Activated T-helper 1 cell treated with anti-CD3 and anti-CD28 coated beads, Interleukin-12 subunit alpha, Interleukin-12 subunit beta, Interleukin-2, Interleukin-4 antibody, amounts not matched to agents 30 ng/mL and 10 ng/mL and 1 ng/mL, durations not matched to agents 14 hours and 24 hours and 36 hours (primary cell): ENCODE results near the gene STRN3. TPM values are rescaled to one million over a fixed set of nuclear protein-coding genes. Genes with fewer than 3 reads are reported as not detected.
"Not testable (repeated sequence)": the region's sequence is repeated elsewhere in the genome, so short reads cannot be mapped to it uniquely, and the experiment has no call there.

ENCODE experiments used
- DNase-seq: peaks from one replicate; pipeline ENCODE4 v3.0.0; 2021; ENCODE audit warnings: low spot score
- H3K27ac Mint-ChIP-seq: one replicate; pipeline ENCODE4 v1.8.0; 2021; ENCODE audit warnings: mild to moderate bottlenecking, mixed read lengths
- H3K27me3 Mint-ChIP-seq: one replicate; pipeline ENCODE4 v1.8.0; 2022; ENCODE audit warnings: mild to moderate bottlenecking, moderate library complexity, mixed read lengths; ENCODE audit not compliant: insufficient read depth
- H3K36me3 Mint-ChIP-seq: one replicate; pipeline ENCODE4 v1.8.0; 2021; ENCODE audit warnings: low read depth, mixed read lengths
- H3K4me1 Mint-ChIP-seq: one replicate; pipeline ENCODE4 v1.8.0; 2021; ENCODE audit warnings: low read depth, mixed read lengths
- H3K4me3 Mint-ChIP-seq: one replicate; pipeline ENCODE4 v1.8.0; 2021; ENCODE audit warnings: mild to moderate bottlenecking, moderate library complexity, mixed read lengths
- H3K9me3 Mint-ChIP-seq: one replicate; pipeline ENCODE4 v1.8.0; 2021; ENCODE audit warnings: mixed read lengths
- intact Hi-C: fragments of 100-400 bp; cut with micrococcal nuclease; formaldehyde crosslinking; loops from one replicate; pipeline ENCODE4 v1.15.1; 2024
- total RNA-seq: library from RNA; stranded (reverse); gene quantifications from 2 replicates; pipeline ENCODE4 v1.2.3, GENCODE V29; 2022

Gene STRN3, protein sequence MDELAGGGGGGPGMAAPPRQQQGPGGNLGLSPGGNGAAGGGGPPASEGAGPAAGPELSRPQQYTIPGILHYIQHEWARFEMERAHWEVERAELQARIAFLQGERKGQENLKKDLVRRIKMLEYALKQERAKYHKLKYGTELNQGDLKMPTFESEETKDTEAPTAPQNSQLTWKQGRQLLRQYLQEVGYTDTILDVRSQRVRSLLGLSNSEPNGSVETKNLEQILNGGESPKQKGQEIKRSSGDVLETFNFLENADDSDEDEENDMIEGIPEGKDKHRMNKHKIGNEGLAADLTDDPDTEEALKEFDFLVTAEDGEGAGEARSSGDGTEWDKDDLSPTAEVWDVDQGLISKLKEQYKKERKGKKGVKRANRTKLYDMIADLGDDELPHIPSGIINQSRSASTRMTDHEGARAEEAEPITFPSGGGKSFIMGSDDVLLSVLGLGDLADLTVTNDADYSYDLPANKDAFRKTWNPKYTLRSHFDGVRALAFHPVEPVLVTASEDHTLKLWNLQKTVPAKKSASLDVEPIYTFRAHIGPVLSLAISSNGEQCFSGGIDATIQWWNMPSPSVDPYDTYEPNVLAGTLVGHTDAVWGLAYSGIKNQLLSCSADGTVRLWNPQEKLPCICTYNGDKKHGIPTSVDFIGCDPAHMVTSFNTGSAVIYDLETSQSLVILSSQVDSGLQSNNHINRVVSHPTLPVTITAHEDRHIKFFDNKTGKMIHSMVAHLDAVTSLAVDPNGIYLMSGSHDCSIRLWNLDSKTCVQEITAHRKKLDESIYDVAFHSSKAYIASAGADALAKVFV
- total RNA-seq: 25.9 and 31.3 TPM in 2 replicates

DNA sequence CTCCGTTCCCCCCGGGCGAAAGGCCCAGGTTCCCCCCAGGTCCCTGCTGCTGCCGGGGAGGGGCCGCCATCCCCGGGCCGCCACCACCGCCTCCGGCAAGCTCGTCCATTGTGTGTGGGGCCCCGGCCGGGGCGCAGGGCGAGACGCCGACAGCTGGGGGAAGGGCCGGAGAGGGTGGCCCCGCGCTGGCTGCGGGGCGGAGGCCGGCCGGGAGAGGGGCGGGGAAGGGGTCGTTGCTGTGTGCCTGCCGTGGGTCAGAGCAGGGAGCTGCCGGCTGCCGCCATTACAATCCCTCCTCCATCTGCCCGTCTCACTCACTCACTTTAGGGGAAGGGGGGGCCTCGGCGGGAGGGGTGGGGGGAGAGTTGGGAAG is at the start of gene STRN3:
Gene STRN3 (minus strand): TSS at position 303 of the 373 bp plus-strand sequence. CDS start 194 bp downstream, at position 109.
- H3K27me3 Mint-ChIP-seq: no peaks in the 10 kb centered on the region
- DNase-seq: no peak
- intact Hi-C loops: loop anchor here (1.0 to 10.0 kb wide), 13 partner anchors 21 to 1231 kb away; partner anchors contain the start of genes ARHGAP5, DTD2, G2E3 and HEATR5A
- no peaks in the 10 kb centered on the region for H3K9me3 Mint-ChIP-seq
- H3K4me3 Mint-ChIP-seq: peak within 1 kb of the TSS; percentile 99
- peak within 1 kb of the TSS; percentile 96 for H3K27ac Mint-ChIP-seq
- peaks cover 12% of the 10 kb centered on the region for H3K36me3 Mint-ChIP-seq
- peaks cover 55% of the 10 kb centered on the region for H3K4me1 Mint-ChIP-seq

DNA sequence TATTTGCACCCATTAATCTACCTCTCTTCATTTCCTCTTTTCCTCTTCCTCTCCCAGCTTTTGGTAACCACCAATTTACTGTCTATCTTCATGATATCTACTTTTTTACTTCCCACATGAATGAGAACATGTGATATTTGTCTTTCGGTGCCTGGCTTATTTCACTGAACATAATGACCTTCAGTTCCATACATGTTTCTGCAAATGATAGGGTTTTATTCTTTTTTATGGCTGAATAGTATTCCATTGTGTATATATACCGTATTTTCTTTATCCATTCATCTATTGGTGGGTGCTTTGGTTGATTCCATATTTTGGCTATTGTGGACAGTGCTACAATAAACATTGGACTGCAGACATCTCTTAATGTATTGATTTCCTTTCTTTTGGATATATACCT is 49.0 kb upstream of the STRN3 start:
- no peak overlapping the region for H3K4me3 Mint-ChIP-seq
- H3K27me3 Mint-ChIP-seq: no peaks in the 10 kb centered on the region
- peaks cover 4% of the 10 kb centered on the region for H3K36me3 Mint-ChIP-seq
- no peak overlapping the region for H3K27ac Mint-ChIP-seq
- DNase-seq: no peak
- no peaks in the 10 kb centered on the region for H3K4me1 Mint-ChIP-seq
- peaks cover 6% of the 10 kb centered on the region for H3K9me3 Mint-ChIP-seq
- intact Hi-C loops: no loop called here

DNA sequence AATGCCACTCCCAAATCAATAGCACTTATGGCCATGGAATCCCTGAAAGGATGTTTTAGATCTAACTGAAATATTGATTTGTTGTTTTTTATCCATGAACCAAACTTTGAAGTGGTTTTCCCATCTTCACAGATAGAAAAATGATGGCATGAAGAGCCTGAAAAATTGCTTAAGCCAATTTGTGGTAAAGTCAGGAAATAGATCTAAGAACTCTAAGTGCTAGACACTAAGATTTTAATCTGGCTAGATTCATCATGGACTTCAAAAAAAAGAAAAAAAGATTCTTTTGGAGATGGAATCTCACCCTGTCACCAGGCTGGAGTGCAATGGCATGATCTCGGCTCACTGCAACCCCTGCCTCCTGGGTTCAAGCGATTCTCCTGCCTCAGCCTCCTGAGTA is 45.0 kb upstream of the STRN3 start:
- no peaks in the 10 kb centered on the region for H3K27me3 Mint-ChIP-seq
- no peak for DNase-seq
- intact Hi-C loops: no loop called here
- H3K36me3 Mint-ChIP-seq: peaks cover 4% of the 10 kb centered on the region
- no peak overlapping the region for H3K27ac Mint-ChIP-seq
- H3K4me1 Mint-ChIP-seq: no peaks in the 10 kb centered on the region
- peaks cover 6% of the 10 kb centered on the region for H3K9me3 Mint-ChIP-seq
- no peak overlapping the region for H3K4me3 Mint-ChIP-seq

DNA sequence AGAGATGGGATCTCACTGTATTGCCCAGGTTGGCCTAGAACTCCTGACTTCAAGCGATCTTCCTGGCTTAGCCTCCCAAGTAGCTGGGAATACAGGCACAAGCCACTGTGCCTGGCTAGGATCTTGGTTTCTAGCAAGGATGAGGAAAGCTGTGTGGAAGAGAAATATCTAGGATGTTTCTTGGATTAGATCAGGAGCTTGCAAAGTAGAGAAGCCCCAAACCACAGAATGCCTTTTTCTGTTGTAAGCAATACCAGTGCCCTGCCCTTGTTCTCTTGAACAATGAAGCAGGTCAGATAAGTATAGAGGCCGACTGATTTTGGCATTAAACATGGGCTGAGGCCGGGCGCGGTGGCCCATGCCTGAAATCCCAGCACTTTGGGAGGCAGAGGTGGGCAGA is 44.3 kb upstream of the STRN3 start:
- intact Hi-C loops: no loop called here
- H3K4me1 Mint-ChIP-seq: no peaks in the 10 kb centered on the region
- DNase-seq: no peak
- H3K27me3 Mint-ChIP-seq: no peaks in the 10 kb centered on the region
- H3K36me3 Mint-ChIP-seq: peaks cover 4% of the 10 kb centered on the region
- no peak overlapping the region for H3K4me3 Mint-ChIP-seq
- no peak overlapping the region for H3K27ac Mint-ChIP-seq
- H3K9me3 Mint-ChIP-seq: peaks cover 5% of the 10 kb centered on the region

DNA sequence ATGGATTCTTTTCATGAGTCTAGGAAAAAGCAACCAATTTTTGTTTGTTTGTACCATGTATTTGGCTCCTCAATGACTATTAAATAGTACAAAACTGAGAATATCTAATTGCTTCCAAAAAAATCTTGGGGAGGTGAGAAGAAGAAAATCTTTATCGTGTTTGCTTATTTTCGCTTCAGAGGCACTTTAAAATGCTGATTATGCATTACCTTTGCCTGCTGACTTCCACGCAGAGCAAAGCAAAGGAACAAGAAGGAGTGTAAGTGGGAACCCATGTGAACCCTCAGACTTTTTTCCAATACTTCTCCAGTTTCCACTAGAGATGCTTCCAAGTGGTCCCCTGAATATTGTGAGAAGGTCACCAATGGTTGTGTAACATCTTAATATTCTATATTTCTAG is 43.2 kb upstream of the STRN3 start:
- H3K9me3 Mint-ChIP-seq: no peaks in the 10 kb centered on the region
- DNase-seq: no peak
- H3K4me3 Mint-ChIP-seq: no peak overlapping the region
- no peaks in the 10 kb centered on the region for H3K27me3 Mint-ChIP-seq
- H3K4me1 Mint-ChIP-seq: no peaks in the 10 kb centered on the region
- intact Hi-C loops: no loop called here
- H3K36me3 Mint-ChIP-seq: no peaks in the 10 kb centered on the region
- H3K27ac Mint-ChIP-seq: no peak overlapping the region

DNA sequence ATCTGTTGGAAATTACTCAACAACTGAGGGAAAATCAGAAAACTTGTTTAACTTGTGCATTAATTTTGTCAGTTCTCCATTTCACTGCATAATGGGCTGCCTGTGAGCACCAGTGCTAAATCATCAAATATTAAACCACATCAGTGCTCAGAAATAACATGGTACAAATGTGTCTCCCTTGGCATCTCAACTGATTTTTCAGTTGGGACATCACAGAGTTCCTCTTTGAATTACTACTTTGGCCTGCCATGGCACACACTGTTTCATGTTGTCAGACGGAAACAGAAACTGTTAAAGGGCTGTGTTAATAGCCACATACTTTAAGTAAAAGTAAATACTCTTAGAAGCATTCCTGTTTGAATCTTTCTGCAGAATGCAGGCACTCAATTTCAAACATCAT is 42.1 kb upstream of the STRN3 start:
- Mint-ChIP-seq H3K27ac (no peak overlapping the region), H3K4me1 (no peaks in the 10 kb centered on the region), H3K9me3 (no peaks in the 10 kb centered on the region), H3K36me3 (no peaks in the 10 kb centered on the region), H3K27me3 (no peaks in the 10 kb centered on the region), H3K4me3 (no peak overlapping the region)
- intact Hi-C loops: no loop called here
- DNase-seq: no peak

DNA sequence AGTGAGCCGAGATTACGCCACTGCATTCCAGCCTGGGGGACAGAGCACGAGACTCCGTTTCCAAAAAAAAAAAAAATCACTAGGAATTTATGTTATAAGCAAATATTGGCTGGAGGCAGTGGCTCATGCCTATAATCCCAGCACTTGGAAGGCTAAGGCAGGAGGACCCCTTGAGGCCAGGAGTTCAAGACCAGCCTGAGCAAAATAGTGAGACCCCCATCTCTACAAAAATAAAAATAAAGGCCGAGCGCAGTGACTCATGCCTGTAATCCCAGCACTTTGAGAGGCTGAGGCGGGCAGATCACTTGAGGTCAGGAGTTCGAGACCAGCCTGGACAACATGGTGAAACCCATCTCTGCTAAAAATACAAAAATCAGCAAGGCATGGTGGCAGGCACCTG is 36.7 kb upstream of the STRN3 start:
- intact Hi-C loops, H3K4me1 Mint-ChIP-seq, H3K4me3 Mint-ChIP-seq: not testable (repeated sequence)

DNA sequence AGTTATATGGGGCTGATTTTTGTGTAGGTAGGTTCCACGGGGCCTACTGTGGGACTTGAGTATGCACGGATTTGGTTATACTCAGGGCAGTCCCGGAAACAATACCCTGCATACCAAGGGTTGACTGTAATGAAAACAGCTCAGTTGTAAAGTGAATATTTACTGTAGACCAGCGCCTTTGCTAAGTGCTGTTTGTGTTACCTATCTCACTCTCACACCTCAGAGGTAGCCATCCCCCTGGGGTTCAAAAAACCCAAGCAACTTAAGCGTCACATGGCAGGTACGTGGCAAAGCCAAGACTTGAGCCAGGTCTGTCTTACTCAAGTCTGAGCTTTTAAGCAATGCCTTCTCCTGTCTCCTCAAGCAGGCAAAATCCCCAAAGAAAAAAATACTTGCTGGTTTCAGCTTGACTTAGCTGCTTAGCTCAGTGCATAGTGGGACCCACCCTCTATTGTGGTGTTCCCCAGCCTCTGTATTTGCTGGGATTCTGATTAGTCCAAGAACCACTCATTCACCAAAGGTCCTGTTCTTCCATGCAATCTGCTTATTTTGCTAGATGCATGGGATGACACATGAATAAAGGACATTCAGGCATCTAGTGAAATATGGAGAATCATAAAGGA is 34.2 kb upstream of the STRN3 start:
- no peak overlapping the region for H3K4me3 Mint-ChIP-seq
- no peaks in the 10 kb centered on the region for H3K36me3 Mint-ChIP-seq
- intact Hi-C loops: no loop called here
- no peak for DNase-seq
- no peaks in the 10 kb centered on the region for H3K27me3 Mint-ChIP-seq
- no peaks in the 10 kb centered on the region for H3K9me3 Mint-ChIP-seq
- no peak overlapping the region for H3K27ac Mint-ChIP-seq
- H3K4me1 Mint-ChIP-seq: peaks cover 5% of the 10 kb centered on the region

More for the DNA sequence above, 36.7 kb upstream of the STRN3 start:
- not testable (repeated sequence) for H3K9me3 Mint-ChIP-seq, H3K27ac Mint-ChIP-seq, DNase-seq, H3K36me3 Mint-ChIP-seq, H3K27me3 Mint-ChIP-seq

DNA sequence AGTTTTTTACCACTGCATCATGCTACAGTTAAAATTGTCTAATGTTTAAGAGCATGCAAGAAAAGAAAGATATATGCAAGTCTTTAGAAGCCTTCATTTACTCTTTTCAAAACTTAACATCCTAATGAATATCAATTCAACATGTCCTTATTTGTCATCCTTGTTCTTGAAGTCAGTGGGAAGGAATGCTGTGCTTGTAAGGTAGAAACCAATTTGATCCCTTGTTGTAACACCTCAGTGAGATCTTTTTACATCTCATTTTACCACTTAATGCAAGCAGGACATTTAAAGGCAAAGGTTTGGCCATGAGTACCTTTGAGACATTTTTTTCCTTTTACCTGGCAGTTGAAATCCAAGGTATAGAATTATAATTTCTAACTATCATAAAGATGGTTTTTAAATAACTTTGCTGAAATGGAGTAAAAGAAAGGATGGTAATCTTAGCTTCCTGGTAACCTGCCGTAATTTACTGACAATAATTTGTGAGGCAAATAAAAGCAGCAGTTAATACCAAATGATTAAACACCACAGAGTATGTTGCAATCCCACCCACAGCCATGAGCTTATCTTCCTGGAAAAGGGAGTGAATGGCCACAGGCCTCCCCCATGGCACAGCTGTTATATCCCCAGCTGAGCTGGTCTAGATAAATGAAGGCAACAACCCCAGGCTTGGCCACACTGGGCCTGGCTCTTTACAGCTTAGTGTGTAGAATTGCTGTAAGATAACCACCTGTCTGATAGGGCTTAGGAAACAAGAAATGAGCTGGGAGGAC is 33.2 kb upstream of the STRN3 start:
- intact Hi-C loops: no loop called here
- no peaks in the 10 kb centered on the region for H3K36me3 Mint-ChIP-seq
- no peaks in the 10 kb centered on the region for H3K27me3 Mint-ChIP-seq
- DNase-seq: no peak
- no peaks in the 10 kb centered on the region for H3K9me3 Mint-ChIP-seq
- no peak overlapping the region for H3K4me3 Mint-ChIP-seq
- no peak overlapping the region for H3K27ac Mint-ChIP-seq
- H3K4me1 Mint-ChIP-seq: peaks cover 5% of the 10 kb centered on the region

DNA sequence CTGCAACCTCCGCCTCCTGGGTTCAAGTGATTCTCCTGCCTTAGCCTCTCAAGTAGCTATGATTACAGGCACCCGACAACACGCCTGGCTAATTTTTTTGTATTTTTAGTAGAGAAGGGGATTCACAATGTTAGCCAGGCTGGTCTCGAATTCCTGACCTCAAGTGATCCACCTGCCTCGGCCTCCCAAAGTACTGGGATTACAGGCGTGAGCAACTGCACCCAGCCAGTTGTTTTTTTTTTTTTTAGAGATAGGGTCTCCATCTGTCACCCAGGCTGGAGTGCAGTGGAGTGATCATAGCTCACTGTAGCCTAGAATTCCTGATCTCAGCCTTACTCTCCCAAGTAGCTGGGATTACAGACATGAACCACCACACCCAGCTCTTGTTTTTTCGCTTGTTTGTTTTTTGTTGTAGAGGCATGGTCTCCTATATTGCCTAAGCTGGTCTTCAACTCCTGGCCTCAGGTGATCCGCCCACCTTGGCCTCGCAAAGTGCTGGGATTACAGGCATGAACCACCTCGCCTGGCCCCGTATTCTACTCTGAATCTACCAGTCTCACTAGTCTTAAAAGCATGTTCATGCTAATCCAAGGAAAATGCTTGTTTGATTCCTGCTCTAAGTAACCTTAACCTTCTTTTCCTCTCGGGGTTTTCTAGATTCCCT is 31.7 kb upstream of the STRN3 start:
- no peak overlapping the region for H3K4me3 Mint-ChIP-seq
- H3K4me1 Mint-ChIP-seq: peaks cover 5% of the 10 kb centered on the region
- H3K27ac Mint-ChIP-seq: no peak overlapping the region
- no peaks in the 10 kb centered on the region for H3K9me3 Mint-ChIP-seq
- no peaks in the 10 kb centered on the region for H3K36me3 Mint-ChIP-seq
- intact Hi-C loops: no loop called here
- DNase-seq: no peak
- no peaks in the 10 kb centered on the region for H3K27me3 Mint-ChIP-seq

DNA sequence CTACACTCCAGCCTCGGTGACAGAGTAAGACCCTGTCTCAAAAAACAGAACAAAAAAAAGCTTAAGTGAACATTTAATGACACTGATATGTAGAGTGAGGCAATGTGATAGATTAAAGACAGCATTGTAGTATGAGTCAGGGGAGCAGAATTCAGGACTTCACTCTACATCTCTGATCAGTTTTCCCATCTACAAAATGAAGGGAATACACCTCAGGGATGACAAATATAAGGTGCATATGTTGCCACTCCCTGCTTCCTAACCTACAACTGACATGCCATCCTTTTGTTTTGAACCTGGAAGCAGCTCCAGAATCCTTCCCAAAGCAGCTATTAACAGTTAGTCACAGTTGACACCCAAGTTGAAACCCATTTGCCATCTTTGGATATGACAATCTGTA is 30.9 kb upstream of the STRN3 start:
- H3K9me3 Mint-ChIP-seq: no peaks in the 10 kb centered on the region
- DNase-seq: no peak
- no peak overlapping the region for H3K27ac Mint-ChIP-seq
- intact Hi-C loops: no loop called here
- H3K4me3 Mint-ChIP-seq: no peak overlapping the region
- H3K27me3 Mint-ChIP-seq: no peaks in the 10 kb centered on the region
- H3K36me3 Mint-ChIP-seq: no peaks in the 10 kb centered on the region
- peaks cover 5% of the 10 kb centered on the region for H3K4me1 Mint-ChIP-seq

DNA sequence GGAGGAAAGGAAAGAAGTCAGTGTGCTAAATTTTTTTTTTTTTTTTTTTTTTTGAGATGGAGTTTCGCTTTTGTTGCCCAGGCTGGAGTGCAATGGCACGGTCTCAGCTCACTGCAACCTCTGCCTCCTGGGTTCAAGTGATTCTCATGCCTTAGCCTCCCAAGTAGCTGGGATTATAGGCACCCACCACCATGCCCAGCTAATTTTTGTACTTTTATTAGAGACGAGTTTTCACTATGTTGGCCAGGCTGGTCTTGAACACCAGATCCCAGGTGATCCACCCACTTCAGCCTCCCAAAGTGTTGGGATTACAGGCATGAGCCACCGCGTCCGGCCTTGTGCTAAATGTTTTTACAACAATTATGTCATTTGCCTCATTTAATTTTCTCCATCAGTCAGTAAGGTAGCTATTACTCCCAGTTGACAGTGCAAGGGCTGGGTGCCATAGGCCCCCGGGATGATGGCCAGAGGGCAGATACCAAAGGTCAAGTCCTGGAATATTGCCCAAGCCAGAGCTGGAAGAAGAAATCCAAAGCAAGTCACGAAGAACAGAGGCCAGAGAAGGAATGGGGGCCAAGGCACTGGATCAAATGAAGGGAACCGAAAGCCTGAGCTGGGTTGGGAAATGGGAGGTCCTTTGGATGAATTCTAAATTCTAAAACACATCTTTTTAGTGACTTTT is 26.9 kb upstream of the STRN3 start:
- intact Hi-C loops, DNase-seq, H3K27ac Mint-ChIP-seq, H3K27me3 Mint-ChIP-seq, H3K4me3 Mint-ChIP-seq, H3K4me1 Mint-ChIP-seq, H3K36me3 Mint-ChIP-seq, H3K9me3 Mint-ChIP-seq: not testable (repeated sequence)
